ENCODE results near the gene MTRR. TPM values are rescaled to one million over a fixed set of nuclear protein-coding genes. Genes with fewer than 3 reads are reported as not detected.

The MTRR gene
- total and polyA plus RNA-seq, 12 donors, result 11.8 to 39.6 (median 29.4) TPM

GRCh38 chr5:7927466-7928375 is 58.8 kb downstream of the MTRR start:
- peak; percentile 27 to 77 (median 73) for TF ChIP-seq CTCF (IDR thresholded peaks at IDR 0.05)
- Histone ChIP-seq H3K36me3 (no peaks in the 10 kb centered on the region), H3K27me3 (peaks cover 0 to 20% (median 6%) of the 10 kb centered on the region in 7 donors), H3K9me3 (peaks cover 0 to 10% (median 0%) of the 10 kb centered on the region in 11 donors), H3K4me1 (no peaks in the 10 kb centered on the region), H3K27ac (no peak overlapping the region), H3K4me3 (no peak overlapping the region)
- WGBS, 2 donors, result 53 to 58% methylated on average over 26 of the region's 26 CpGs
- DNase-seq, result peak; percentile 17 to 21
- peak in 7 of 8 donors; percentile 52 to 84 (median 68) for ATAC-seq
- intact Hi-C loops (cut with DNase I), result loop anchor here in 2 of 10 donors (5.0 to 10.0 kb wide), 2 partner anchors 1277 to 1285 kb away; no protein-coding TSS in a partner anchor

GRCh38 chr5:7930011-7930410 is 61.1 kb downstream of the MTRR start:
- no peak for TF ChIP-seq CTCF (IDR thresholded peaks at IDR 0.05)
- H3K9me3 ChIP-seq, result peaks cover 0 to 10% (median 0%) of the 10 kb centered on the region in 11 donors
- 45 to 53% methylated on average over 5 of the region's 5 CpGs for WGBS, 2 donors
- H3K27ac ChIP-seq, result no peak overlapping the region
- ATAC-seq (no peak), DNase-seq (no peak)
- no peak overlapping the region for H3K4me3 ChIP-seq
- no peaks in the 10 kb centered on the region for H3K36me3 ChIP-seq
- no peaks in the 10 kb centered on the region for H3K4me1 ChIP-seq
- H3K27me3 ChIP-seq, result peaks cover 0 to 25% (median 6%) of the 10 kb centered on the region in 7 donors
- intact Hi-C loops (cut with DNase I), result loop anchor here in 1 of 10 donors (10.0 kb wide), 1 partner anchor 1275 kb away; no protein-coding TSS in a partner anchor

- Histone ChIP-seq H3K36me3 (no peaks in the 10 kb centered on the region), H3K27ac (no peak overlapping the region), H3K4me3 (no peak overlapping the region), H3K9me3 (no peaks in the 10 kb centered on the region), H3K4me1 (no peaks in the 10 kb centered on the region), H3K27me3 (peaks cover 0 to under 1% (median 0%) of the 10 kb centered on the region in 7 donors)
- no peak for ATAC-seq
- DNase-seq, result no peak
- intact Hi-C loops (cut with DNase I), result no loop called here
- 80 to 81% methylated on average over 3 of the region's 3 CpGs for WGBS, 2 donors
- no peak for TF ChIP-seq CTCF (IDR thresholded peaks at IDR 0.05)
Observed at GRCh38 chr5:7941692-7942091, 72.7 kb downstream of the MTRR start.

GRCh38 chr5:7947301-7947700 is 78.4 kb downstream of the MTRR start:
- ATAC-seq (no peak), DNase-seq (no peak)
- Histone ChIP-seq H3K27me3 (peaks cover 0 to 6% (median 0%) of the 10 kb centered on the region in 7 donors), H3K4me1 (no peaks in the 10 kb centered on the region), H3K4me3 (no peak overlapping the region), H3K36me3 (no peaks in the 10 kb centered on the region), H3K9me3 (peaks cover 0 to 3% (median 0%) of the 10 kb centered on the region in 11 donors), H3K27ac (no peak overlapping the region)
- WGBS, 2 donors, result 86 to 91% methylated on average over 4 of the region's 4 CpGs
- intact Hi-C loops (cut with DNase I), result no loop called here
- no peak for TF ChIP-seq CTCF (IDR thresholded peaks at IDR 0.05)

Other genes starting within 250 kb of the MTRR start
- gene CFAP90, start 18.0 kb upstream of the MTRR start, total RNA-seq, result under 1 TPM in 1 of 10 donors, not detected in 9; 0.26 TPM
- under 1 TPM in 1 of 2 donors, not detected in 1; 0.03 TPM for gene CFAP90, start 18.0 kb upstream of the MTRR start, polyA plus RNA-seq
- gene FASTKD3, start 117 bp upstream of the MTRR start, total RNA-seq, result 1 to 10 TPM; 3.1 to 5.8 (median 5.0) TPM
- gene FASTKD3, start 117 bp upstream of the MTRR start, polyA plus RNA-seq, result 10 to 100 TPM in 1 of 2 donors, 1 to 10 TPM in 1; 5.2 to 24.7 TPM